ENCODE data around the gene C17orf50. TPM values are rescaled to one million over a fixed set of nuclear protein-coding genes. Genes with fewer than 3 reads are reported as not detected.

Gene C17orf50
- total RNA-seq, 1 donor from 2014 or later, result not detected

DNA sequence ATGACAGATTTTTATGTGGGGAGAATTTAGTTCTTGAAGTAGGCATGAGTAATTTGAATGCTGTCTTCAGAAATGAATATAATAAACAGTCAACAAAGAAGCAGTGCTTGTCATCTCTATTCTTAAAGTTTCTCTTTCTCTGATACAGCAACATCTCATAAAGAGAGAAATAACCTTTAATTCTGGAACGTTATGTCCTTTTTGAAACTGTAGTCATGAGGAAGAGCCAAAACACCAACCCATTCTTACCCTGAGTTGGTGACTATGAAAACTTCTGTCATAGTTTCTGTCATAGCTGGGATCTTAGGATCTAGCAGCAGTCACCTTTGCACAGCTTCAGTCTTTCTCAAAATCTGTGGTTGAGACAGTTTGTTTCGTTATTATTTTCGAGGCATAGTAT is 44.5 kb upstream of the C17orf50 start:
- Mint-ChIP-seq H3K27ac (no peak overlapping the region), H3K4me3 (ENCODE audit: low read depth) (no peak overlapping the region), H3K9me3 (ENCODE audit: low read depth) (no peaks in the 10 kb centered on the region), H3K27me3 (no peaks in the 10 kb centered on the region), H3K36me3 (ENCODE audit: insufficient read depth) (peaks cover 10% of the 10 kb centered on the region), H3K4me1 (ENCODE audit: low read depth) (peaks cover 4% of the 10 kb centered on the region)
- TF ChIP-seq, protein P1, sequence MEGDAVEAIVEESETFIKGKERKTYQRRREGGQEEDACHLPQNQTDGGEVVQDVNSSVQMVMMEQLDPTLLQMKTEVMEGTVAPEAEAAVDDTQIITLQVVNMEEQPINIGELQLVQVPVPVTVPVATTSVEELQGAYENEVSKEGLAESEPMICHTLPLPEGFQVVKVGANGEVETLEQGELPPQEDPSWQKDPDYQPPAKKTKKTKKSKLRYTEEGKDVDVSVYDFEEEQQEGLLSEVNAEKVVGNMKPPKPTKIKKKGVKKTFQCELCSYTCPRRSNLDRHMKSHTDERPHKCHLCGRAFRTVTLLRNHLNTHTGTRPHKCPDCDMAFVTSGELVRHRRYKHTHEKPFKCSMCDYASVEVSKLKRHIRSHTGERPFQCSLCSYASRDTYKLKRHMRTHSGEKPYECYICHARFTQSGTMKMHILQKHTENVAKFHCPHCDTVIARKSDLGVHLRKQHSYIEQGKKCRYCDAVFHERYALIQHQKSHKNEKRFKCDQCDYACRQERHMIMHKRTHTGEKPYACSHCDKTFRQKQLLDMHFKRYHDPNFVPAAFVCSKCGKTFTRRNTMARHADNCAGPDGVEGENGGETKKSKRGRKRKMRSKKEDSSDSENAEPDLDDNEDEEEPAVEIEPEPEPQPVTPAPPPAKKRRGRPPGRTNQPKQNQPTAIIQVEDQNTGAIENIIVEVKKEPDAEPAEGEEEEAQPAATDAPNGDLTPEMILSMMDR (IDR thresholded peaks at IDR 0.05; ENCODE audit: unreplicated experiment), result no peak
- DNase-seq (ENCODE audit: low spot score, unreplicated experiment), result no peak

DNA sequence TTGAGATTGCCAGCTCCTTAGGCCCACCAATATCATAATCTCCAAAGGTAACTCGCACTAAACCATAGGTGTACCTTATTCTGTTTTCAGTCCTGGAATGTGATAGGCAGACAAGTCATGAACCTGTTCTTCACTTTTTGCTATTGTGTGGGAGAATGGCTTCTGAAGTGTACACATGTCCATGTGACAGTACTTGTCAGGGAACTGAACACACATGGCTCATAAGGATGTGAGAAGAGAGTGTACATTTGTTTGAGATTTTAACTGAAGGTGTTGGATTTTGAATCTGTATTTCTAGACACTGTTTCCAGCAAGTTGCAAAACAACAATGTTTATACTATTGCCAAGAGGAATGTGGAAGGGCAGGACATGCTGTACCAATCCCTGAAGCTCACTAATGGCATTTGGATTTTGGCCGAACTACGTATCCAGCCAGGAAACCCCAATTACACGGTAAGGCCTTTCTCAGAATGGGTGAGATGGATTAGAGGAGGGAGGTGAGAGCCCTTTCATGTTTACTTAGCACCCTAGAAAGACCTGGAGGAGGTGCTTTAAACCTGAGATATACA is 43.7 kb upstream of the C17orf50 start:
- peaks cover 4% of the 10 kb centered on the region for H3K4me1 Mint-ChIP-seq (ENCODE audit: low read depth)
- TF ChIP-seq, protein P1 (IDR thresholded peaks at IDR 0.05; ENCODE audit: unreplicated experiment), result no peak

DNA sequence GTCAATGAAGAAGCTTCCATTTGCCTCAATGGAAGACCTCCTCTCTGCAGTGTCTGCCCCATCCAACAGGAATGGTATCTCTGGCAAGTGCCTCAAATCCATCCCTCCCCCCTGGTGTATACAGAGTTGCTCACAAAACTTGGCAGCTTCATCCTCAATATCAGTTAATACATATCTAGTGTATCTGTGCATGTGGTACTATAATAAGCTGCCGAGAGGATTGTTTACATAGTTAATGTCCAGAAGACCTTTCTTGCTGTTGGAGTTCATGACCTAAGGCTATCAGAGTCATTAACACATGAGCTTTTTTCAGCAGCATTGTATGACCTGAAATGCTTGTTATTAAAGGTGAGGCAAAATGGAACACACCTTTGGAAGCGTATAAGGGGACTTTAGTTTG is 43.2 kb upstream of the C17orf50 start:
- TF ChIP-seq, protein P1 (IDR thresholded peaks at IDR 0.05; ENCODE audit: unreplicated experiment), result no peak
- H3K4me3 Mint-ChIP-seq (ENCODE audit: low read depth), result no peak overlapping the region
- H3K9me3 Mint-ChIP-seq (ENCODE audit: low read depth), result no peaks in the 10 kb centered on the region
- no peak overlapping the region for H3K27ac Mint-ChIP-seq
- no peak for DNase-seq (ENCODE audit: low spot score, unreplicated experiment)
- no peaks in the 10 kb centered on the region for H3K27me3 Mint-ChIP-seq
- peaks cover 10% of the 10 kb centered on the region for H3K36me3 Mint-ChIP-seq (ENCODE audit: insufficient read depth)
- H3K4me1 Mint-ChIP-seq (ENCODE audit: low read depth), result peaks cover 4% of the 10 kb centered on the region

More for the DNA sequence above, 43.7 kb upstream of the C17orf50 start:
- Mint-ChIP-seq H3K27me3 (no peaks in the 10 kb centered on the region), H3K36me3 (ENCODE audit: insufficient read depth) (peaks cover 10% of the 10 kb centered on the region), H3K9me3 (ENCODE audit: low read depth) (no peaks in the 10 kb centered on the region), H3K4me3 (ENCODE audit: low read depth) (no peak overlapping the region), H3K27ac (no peak overlapping the region)
- no peak for DNase-seq (ENCODE audit: low spot score, unreplicated experiment)

DNA sequence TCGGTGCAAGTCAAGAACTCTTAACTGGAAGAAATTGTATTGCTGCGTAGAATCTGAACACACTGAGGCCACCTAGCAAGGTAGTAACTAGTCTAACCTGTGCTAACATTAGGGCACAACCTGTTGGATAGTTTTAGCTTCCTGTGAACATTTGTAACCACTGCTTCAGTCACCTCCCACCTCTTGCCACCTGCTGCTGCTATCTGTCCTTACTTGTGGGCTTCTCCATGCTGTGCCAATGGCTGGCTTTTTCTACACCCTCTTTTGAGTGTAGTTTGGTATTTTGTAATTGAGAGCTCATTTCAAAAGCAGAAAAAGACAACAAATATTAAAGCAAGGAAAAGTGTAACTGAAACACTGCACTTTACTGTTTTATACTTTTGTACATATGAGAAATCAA is 37.0 kb upstream of the C17orf50 start:
- no peaks in the 10 kb centered on the region for H3K9me3 Mint-ChIP-seq (ENCODE audit: low read depth)
- no peak overlapping the region for H3K27ac Mint-ChIP-seq
- H3K4me1 Mint-ChIP-seq (ENCODE audit: low read depth), result no peaks in the 10 kb centered on the region
- H3K27me3 Mint-ChIP-seq, result no peaks in the 10 kb centered on the region
- no peak overlapping the region for H3K4me3 Mint-ChIP-seq (ENCODE audit: low read depth)
- H3K36me3 Mint-ChIP-seq (ENCODE audit: insufficient read depth), result peaks cover 12% of the 10 kb centered on the region
- no peak for DNase-seq (ENCODE audit: low spot score, unreplicated experiment)
- TF ChIP-seq, protein P1 (IDR thresholded peaks at IDR 0.05; ENCODE audit: unreplicated experiment), result no peak

DNA sequence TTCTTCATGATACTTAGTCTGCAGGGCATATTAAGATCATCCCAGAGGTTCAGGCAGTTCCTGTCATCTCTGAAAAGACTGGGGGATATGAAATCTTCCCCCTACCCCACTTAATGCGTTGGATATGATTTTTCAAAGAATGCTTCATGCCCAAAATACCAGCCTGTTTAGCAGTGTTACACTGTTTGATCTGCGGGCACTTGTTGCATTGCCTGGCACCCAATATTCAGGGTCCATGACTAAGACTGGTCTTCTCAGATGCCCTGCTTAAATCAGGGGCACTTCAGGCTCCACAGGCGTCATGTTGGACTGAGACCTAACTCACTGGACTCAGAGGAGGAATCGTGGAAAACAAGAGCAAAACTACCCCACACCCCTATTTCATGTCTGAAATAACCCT is 35.6 kb upstream of the C17orf50 start:
- no peak for DNase-seq (ENCODE audit: low spot score, unreplicated experiment)
- TF ChIP-seq, protein P1 (IDR thresholded peaks at IDR 0.05; ENCODE audit: unreplicated experiment), result no peak
- Mint-ChIP-seq H3K27me3 (no peaks in the 10 kb centered on the region), H3K36me3 (ENCODE audit: insufficient read depth) (peaks cover 12% of the 10 kb centered on the region), H3K4me3 (ENCODE audit: low read depth) (no peak overlapping the region), H3K9me3 (ENCODE audit: low read depth) (no peaks in the 10 kb centered on the region), H3K4me1 (ENCODE audit: low read depth) (no peaks in the 10 kb centered on the region), H3K27ac (no peak overlapping the region)
